Activated CD4-positive, alpha-beta memory T cell treated with anti-CD3 and anti-CD28 coated beads, Interleukin-2, amount 10 ng/mL, durations not matched to agents 7 days and 5 days (primary cell): Measurements from ENCODE around the gene DSCAML1. TPM values are rescaled to one million over a fixed set of nuclear protein-coding genes. Genes with fewer than 3 reads are reported as not detected.

Source experiments
- CTCF ChIA-PET: fragments of 350-600 bp; sonication (Branson Sonifier 250); formaldehyde crosslinking; loops from one replicate; lab custom pipeline; 2021; ENCODE audit warnings: antibody characterized with exemption, inconsistent platforms; lab: Charles Lee
- POLR2A ChIA-PET: fragments of 350-600 bp; sonication (Branson Sonifier 250); formaldehyde crosslinking; loops from one replicate; lab custom pipeline; 2021; ENCODE audit warnings: antibody characterized with exemption; lab: Charles Lee
- DNase-seq: peaks from one replicate; pipeline ENCODE4 v3.0.0-alpha.2; 2020
- H3K27ac Mint-ChIP-seq: one replicate; pipeline ENCODE4 v1.8.0; 2021; ENCODE audit warnings: mild to moderate bottlenecking, mixed read lengths
- H3K27me3 Mint-ChIP-seq: one replicate; pipeline ENCODE4 v1.8.0; 2021; ENCODE audit warnings: mixed read lengths
- H3K36me3 Mint-ChIP-seq: one replicate; pipeline ENCODE4 v1.8.0; 2021; ENCODE audit warnings: low read depth, mixed read lengths
- H3K4me1 Mint-ChIP-seq: one replicate; pipeline ENCODE4 v1.8.0; 2021; ENCODE audit warnings: mixed read lengths
- H3K4me3 Mint-ChIP-seq: one replicate; pipeline ENCODE4 v1.8.0; 2021; ENCODE audit warnings: mild to moderate bottlenecking, mixed read lengths
- H3K9me3 Mint-ChIP-seq: one replicate; pipeline ENCODE4 v1.8.0; 2021; ENCODE audit warnings: mixed read lengths
- total RNA-seq, 2 experiments: library from RNA; stranded (reverse); gene quantifications; one replicate each; pipeline ENCODE4 v1.2.3, GENCODE V29; 2021

Gene DSCAML1
- total RNA-seq, 2 experiments from 2014 or later, result 0.03 TPM; not detected in 1

GRCh38 chr11:117438371-117439000 lies 358.5 kb downstream of the DSCAML1 start:
- no peaks in the 10 kb centered on the region for H3K9me3 Mint-ChIP-seq
- no peaks in the 10 kb centered on the region for H3K4me1 Mint-ChIP-seq
- peaks cover 20% of the 10 kb centered on the region for H3K27me3 Mint-ChIP-seq
- DNase-seq, result no peak
- no peak overlapping the region for H3K27ac Mint-ChIP-seq
- CTCF ChIA-PET, result no interaction called here
- POLR2A ChIA-PET, result no interaction called here
- H3K4me3 Mint-ChIP-seq, result no peak overlapping the region
- H3K36me3 Mint-ChIP-seq, result no peaks in the 10 kb centered on the region

- H3K36me3 Mint-ChIP-seq, result no peaks in the 10 kb centered on the region
Observed at GRCh38 chr11:117437791-117438130, 359.3 kb downstream of the DSCAML1 start.

GRCh38 chr11:117437041-117437790 lies 359.8 kb downstream of the DSCAML1 start:
- ChIA-PET POLR2A (no interaction called here), CTCF (interaction anchor here (1.8 kb wide), 1 partner anchor 11 kb away, joined by 9 read pairs; no protein-coding TSS in a partner anchor)
- H3K27ac Mint-ChIP-seq, result no peak overlapping the region
- H3K4me3 Mint-ChIP-seq, result no peak overlapping the region
- no peaks in the 10 kb centered on the region for H3K4me1 Mint-ChIP-seq
- H3K36me3 Mint-ChIP-seq, result no peaks in the 10 kb centered on the region
- DNase-seq, result no peak
- no peaks in the 10 kb centered on the region for H3K9me3 Mint-ChIP-seq
- peaks cover 14% of the 10 kb centered on the region for H3K27me3 Mint-ChIP-seq

More at GRCh38 chr11:117437791-117438130, 359.3 kb downstream of the DSCAML1 start:
- H3K4me1 Mint-ChIP-seq, result no peaks in the 10 kb centered on the region
- H3K4me3 Mint-ChIP-seq, result no peak overlapping the region
- peaks cover 16% of the 10 kb centered on the region for H3K27me3 Mint-ChIP-seq
- no peaks in the 10 kb centered on the region for H3K9me3 Mint-ChIP-seq
- DNase-seq, result no peak
- ChIA-PET POLR2A (no interaction called here), CTCF (no interaction called here)
- no peak overlapping the region for H3K27ac Mint-ChIP-seq

- Mint-ChIP-seq H3K4me3 (no peak overlapping the region), H3K36me3 (no peaks in the 10 kb centered on the region), H3K27me3 (peaks cover 13% of the 10 kb centered on the region), H3K9me3 (no peaks in the 10 kb centered on the region), H3K4me1 (no peaks in the 10 kb centered on the region), H3K27ac (no peak overlapping the region)
- DNase-seq, result no peak
- ChIA-PET POLR2A (no interaction called here), CTCF (interaction anchor here (1.8 kb wide), 1 partner anchor 9 kb away, joined by 9 read pairs; no protein-coding TSS in a partner anchor)
Observed at GRCh38 chr11:117435326-117435725, 361.7 kb downstream of the DSCAML1 start.

GRCh38 chr11:117434481-117434880 lies 362.5 kb downstream of the DSCAML1 start:
- Mint-ChIP-seq H3K4me1 (peaks cover 2% of the 10 kb centered on the region), H3K27me3 (peaks cover 13% of the 10 kb centered on the region), H3K9me3 (no peaks in the 10 kb centered on the region), H3K36me3 (no peaks in the 10 kb centered on the region), H3K27ac (no peak overlapping the region), H3K4me3 (no peak overlapping the region)
- CTCF ChIA-PET, result no interaction called here
- no peak for DNase-seq
- POLR2A ChIA-PET, result no interaction called here

- CTCF ChIA-PET, result no interaction called here
- POLR2A ChIA-PET, result no interaction called here
- Mint-ChIP-seq H3K27ac (no peak overlapping the region), H3K4me3 (no peak overlapping the region), H3K4me1 (peaks cover 2% of the 10 kb centered on the region), H3K36me3 (no peaks in the 10 kb centered on the region), H3K9me3 (no peaks in the 10 kb centered on the region), H3K27me3 (peaks cover 13% of the 10 kb centered on the region)
- DNase-seq, result no peak
Observed at GRCh38 chr11:117433717-117434116, 363.3 kb downstream of the DSCAML1 start.

- Mint-ChIP-seq H3K27ac (no peak overlapping the region), H3K9me3 (no peaks in the 10 kb centered on the region), H3K36me3 (no peaks in the 10 kb centered on the region), H3K27me3 (peaks cover 9% of the 10 kb centered on the region), H3K4me1 (peaks cover 2% of the 10 kb centered on the region), H3K4me3 (no peak overlapping the region)
- ChIA-PET CTCF (interaction anchor here (0.9 kb wide), 1 partner anchor 384 kb away, joined by 3 read pairs; no protein-coding TSS in a partner anchor), POLR2A (no interaction called here)
- DNase-seq, result no peak
Observed at GRCh38 chr11:117431436-117431835, 365.6 kb downstream of the DSCAML1 start.

- H3K4me1 Mint-ChIP-seq, result peaks cover 2% of the 10 kb centered on the region
- no peak overlapping the region for H3K27ac Mint-ChIP-seq
- no peaks in the 10 kb centered on the region for H3K27me3 Mint-ChIP-seq
- no peaks in the 10 kb centered on the region for H3K36me3 Mint-ChIP-seq
- CTCF ChIA-PET, result no interaction called here
- POLR2A ChIA-PET, result no interaction called here
- H3K4me3 Mint-ChIP-seq, result no peak overlapping the region
- H3K9me3 Mint-ChIP-seq, result no peaks in the 10 kb centered on the region
- no peak for DNase-seq
Observed at GRCh38 chr11:117430293-117430955, 366.6 kb downstream of the DSCAML1 start.

- no peak for DNase-seq
- Mint-ChIP-seq H3K36me3 (no peaks in the 10 kb centered on the region), H3K9me3 (no peaks in the 10 kb centered on the region), H3K4me1 (peaks cover 2% of the 10 kb centered on the region), H3K4me3 (no peak overlapping the region), H3K27me3 (peaks cover 2% of the 10 kb centered on the region), H3K27ac (no peak overlapping the region)
- POLR2A ChIA-PET, result no interaction called here
- CTCF ChIA-PET, result no interaction called here
Observed at GRCh38 chr11:117428856-117429229, 368.2 kb downstream of the DSCAML1 start.

GRCh38 chr11:117428186-117428855 lies 368.7 kb downstream of the DSCAML1 start:
- ChIA-PET POLR2A (no interaction called here), CTCF (interaction anchor here (4.9 kb wide), 1 partner anchor 192 kb away, joined by 74 read pairs; no protein-coding TSS in a partner anchor)
- Mint-ChIP-seq H3K4me3 (no peak overlapping the region), H3K36me3 (no peaks in the 10 kb centered on the region), H3K27ac (no peak overlapping the region), H3K9me3 (no peaks in the 10 kb centered on the region), H3K4me1 (peaks cover 2% of the 10 kb centered on the region), H3K27me3 (peaks cover 4% of the 10 kb centered on the region)
- DNase-seq, result no peak

GRCh38 chr11:117427356-117427874 lies 369.6 kb downstream of the DSCAML1 start:
- Mint-ChIP-seq H3K27me3 (peaks cover 8% of the 10 kb centered on the region), H3K4me1 (peaks cover 2% of the 10 kb centered on the region), H3K27ac (no peak overlapping the region), H3K36me3 (no peaks in the 10 kb centered on the region), H3K9me3 (no peaks in the 10 kb centered on the region), H3K4me3 (no peak overlapping the region)
- CTCF ChIA-PET, result interaction anchor here (1.3 to 4.9 kb wide), 8 partner anchors 18 to 520 kb away, joined by 4 to 74 read pairs (median 12); no protein-coding TSS in a partner anchor
- POLR2A ChIA-PET, result interaction anchor here (1.2 kb wide), 1 partner anchor 12 kb away, joined by 3 read pairs; no protein-coding TSS in a partner anchor
- DNase-seq, result no peak

- DNase-seq, result no peak
- no peaks in the 10 kb centered on the region for H3K36me3 Mint-ChIP-seq
- peaks cover 9% of the 10 kb centered on the region for H3K27me3 Mint-ChIP-seq
- no peak overlapping the region for H3K4me3 Mint-ChIP-seq
- no peaks in the 10 kb centered on the region for H3K9me3 Mint-ChIP-seq
- no peak overlapping the region for H3K27ac Mint-ChIP-seq
- ChIA-PET POLR2A (interaction anchor here (1.2 kb wide), 1 partner anchor 11 kb away, joined by 3 read pairs; no protein-coding TSS in a partner anchor), CTCF (interaction anchor here (0.6 to 4.9 kb wide), 21 partner anchors 9 to 520 kb away, joined by 3 to 74 read pairs (median 5); no protein-coding TSS in a partner anchor)
- peaks cover 2% of the 10 kb centered on the region for H3K4me1 Mint-ChIP-seq
Observed at GRCh38 chr11:117426941-117427340, 370.1 kb downstream of the DSCAML1 start.
